ENCODE measurements around the gene SUGP2. TPM values are rescaled to one million over a fixed set of nuclear protein-coding genes. Genes with fewer than 3 reads are reported as not detected.

Gene SUGP2
- total RNA-seq, 2 donors from 2014 or later, result 51.7 to 61.7 TPM

- intact Hi-C loops (cut with DNase I, micrococcal nuclease), result no loop called here
- ATAC-seq (no peak), DNase-seq (no peak)
These were observed 33.3 kb downstream of the SUGP2 start for GRCh38 chr19:18999896-19000620.

- intact Hi-C loops (cut with DNase I, micrococcal nuclease), result no loop called here
- DNase-seq (no peak), ATAC-seq (no peak)
These were observed 34.1 kb downstream of the SUGP2 start for GRCh38 chr19:18999016-18999758.

GRCh38 chr19:18998276-18998675 is 35.0 kb downstream of the SUGP2 start:
- ATAC-seq, result no peak
- intact Hi-C loops (cut with DNase I, micrococcal nuclease), result no loop called here

GRCh38 chr19:18996796-18997394 is 36.4 kb downstream of the SUGP2 start:
- no peak for ATAC-seq
- intact Hi-C loops (cut with DNase I, micrococcal nuclease), result no loop called here
- no peak for DNase-seq

More at GRCh38 chr19:18998276-18998675, 35.0 kb downstream of the SUGP2 start:
- no peak for DNase-seq

- DNase-seq, result no peak
- no peak for ATAC-seq
- intact Hi-C loops (cut with DNase I, micrococcal nuclease), result no loop called here
These were observed 37.0 kb downstream of the SUGP2 start for GRCh38 chr19:18996351-18996750.

GRCh38 chr19:18995804-18996241 is 37.5 kb downstream of the SUGP2 start:
- intact Hi-C loops (cut with DNase I, micrococcal nuclease), result no loop called here
- DNase-seq (peak; percentile 32 to 34), ATAC-seq (peak; percentile 76)

GRCh38 chr19:18993115-18993514 is 40.2 kb downstream of the SUGP2 start:
- intact Hi-C loops (cut with DNase I, micrococcal nuclease), result no loop called here
- DNase-seq, result no peak
- ATAC-seq, result no peak

- DNase-seq (no peak), ATAC-seq (no peak)
- intact Hi-C loops (cut with DNase I, micrococcal nuclease), result no loop called here
These were observed 40.6 kb downstream of the SUGP2 start for GRCh38 chr19:18992696-18993095.

- ATAC-seq (no peak), DNase-seq (no peak)
- intact Hi-C loops (cut with DNase I, micrococcal nuclease), result no loop called here
These were observed 41.8 kb downstream of the SUGP2 start for GRCh38 chr19:18991468-18991867.

GRCh38 chr19:18991006-18991405 is 42.3 kb downstream of the SUGP2 start:
- ATAC-seq (no peak), DNase-seq (no peak)
- intact Hi-C loops (cut with DNase I, micrococcal nuclease), result no loop called here

GRCh38 chr19:18990128-18990708 is 43.1 kb downstream of the SUGP2 start:
- DNase-seq (no peak), ATAC-seq (no peak)
- intact Hi-C loops (cut with DNase I, micrococcal nuclease), result no loop called here

GRCh38 chr19:18989316-18989715 is 44.0 kb downstream of the SUGP2 start:
- intact Hi-C loops (cut with DNase I, micrococcal nuclease), result no loop called here
- ATAC-seq, result no peak

GRCh38 chr19:18987456-18987855 is 45.9 kb downstream of the SUGP2 start:
- no peak for ATAC-seq
- intact Hi-C loops (cut with DNase I, micrococcal nuclease), result no loop called here

More at GRCh38 chr19:18989316-18989715, 44.0 kb downstream of the SUGP2 start:
- no peak for DNase-seq

GRCh38 chr19:18985257-18985656 is 48.1 kb downstream of the SUGP2 start:
- DNase-seq (no peak), ATAC-seq (no peak)
- intact Hi-C loops (cut with DNase I, micrococcal nuclease), result no loop called here

More at GRCh38 chr19:18987456-18987855, 45.9 kb downstream of the SUGP2 start:
- DNase-seq, result no peak

GRCh38 chr19:18984251-18984650 is 49.1 kb downstream of the SUGP2 start:
- intact Hi-C loops (cut with DNase I, micrococcal nuclease), result no loop called here
- ATAC-seq (no peak), DNase-seq (no peak)

- no peak for DNase-seq
- intact Hi-C loops (cut with DNase I, micrococcal nuclease), result no loop called here
- ATAC-seq, result no peak
These were observed 50.6 kb downstream of the SUGP2 start for GRCh38 chr19:18982669-18983068.

- intact Hi-C loops (cut with DNase I, micrococcal nuclease), result no loop called here
- ATAC-seq (no peak), DNase-seq (no peak)
These were observed 52.8 kb downstream of the SUGP2 start for GRCh38 chr19:18980432-18981020.

- no peak for ATAC-seq
- intact Hi-C loops (cut with DNase I, micrococcal nuclease), result no loop called here
- no peak for DNase-seq
These were observed 54.7 kb downstream of the SUGP2 start for GRCh38 chr19:18978616-18979015.

- ATAC-seq, result no peak
- DNase-seq, result no peak
- intact Hi-C loops (cut with DNase I, micrococcal nuclease), result no loop called here
These were observed 57.4 kb downstream of the SUGP2 start for GRCh38 chr19:18975869-18976268.
